Right atrium auricular region (tissue), 2 donors: Measurements from ENCODE around the gene MTFMT. TPM values are rescaled to one million over a fixed set of nuclear protein-coding genes. Genes with fewer than 3 reads are reported as not detected.

Experiments used
- DNase-seq: peaks from one replicate; pipeline ENCODE4 v3.0.0-alpha.2; 2019; ENCODE audit warnings: low spot score
- H3K27ac ChIP-seq, 2 donors: fragments of 200-600 bp; sonication (generic); 1 replicate in 1 of 2; 2 replicates in 1 of 2; pipeline ENCODE4 v1.5.1; 2016 to 2019
- H3K27me3 ChIP-seq, 2 donors: fragments of 200-600 bp; sonication (generic); one replicate each; pipeline versions ENCODE4 v1.5.1 to v1.6.0; 2017 to 2019
- H3K36me3 ChIP-seq: fragments of 200-600 bp; sonication (generic); one replicate; pipeline ENCODE4 v1.5.1; 2016
- H3K4me1 ChIP-seq, 2 donors: fragments of 200-600 bp; sonication (generic); one replicate each; pipeline versions ENCODE4 v1.5.1 to v1.6.0; 2017 to 2019
- H3K4me3 ChIP-seq, 2 donors: fragments of 200-600 bp; sonication (generic); 1 replicate in 1 of 2; 2 replicates in 1 of 2; pipeline ENCODE4 v1.5.1; 2017 to 2019; ENCODE audit warnings: mild to moderate bottlenecking in 1 of 2, moderate library complexity in 1 of 2
- H3K9me3 ChIP-seq, 2 donors: fragments of 200-600 bp; sonication (generic); one replicate each; pipeline ENCODE4 v1.5.1; 2019
- total RNA-seq, 2 donors: library from RNA; depleted of rRNA; stranded (reverse); fragments of >200 nt; gene quantifications; one replicate each; pipeline ENCODE4 v1.1.0, GENCODE V29; 2016
- TF ChIP-seq, protein P1 (sequence below), 2 donors: fragments of 200-600 bp; sonication (generic); IDR thresholded peaks; one replicate each; pipeline ENCODE4 v1.5.1; 2019; ENCODE audit warnings: antibody characterized with exemption in 2 of 2

MTFMT gene
- total RNA-seq, 2 donors from 2014 or later, result 24.1 to 25.9 TPM

DNA sequence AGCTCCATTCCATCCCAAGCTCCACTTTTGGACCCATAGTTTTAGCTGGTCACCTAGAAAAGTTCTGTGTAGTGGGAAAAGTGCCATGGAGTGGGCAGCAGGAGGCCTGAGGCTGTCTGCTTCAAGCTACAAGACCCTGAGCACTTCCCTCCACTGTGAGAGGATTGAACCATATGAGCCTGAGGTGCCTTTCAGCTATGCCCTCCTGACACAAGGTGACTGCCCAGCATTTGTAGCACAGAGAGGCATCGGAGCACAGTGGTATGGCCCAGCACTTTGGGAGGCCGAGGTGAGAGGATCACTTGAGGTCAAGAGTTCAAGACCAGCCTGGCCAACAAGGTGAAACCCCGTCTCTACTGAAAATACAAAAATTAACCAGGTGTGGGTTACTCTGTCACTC is 43.2 kb upstream of the MTFMT start:
- no peak overlapping the region for H3K4me3 ChIP-seq
- H3K27ac ChIP-seq, result peak overlapping the region; percentile 91 to 98
- no peak for DNase-seq
- H3K27me3 ChIP-seq, result no peaks in the 10 kb centered on the region
- TF ChIP-seq, protein P1, sequence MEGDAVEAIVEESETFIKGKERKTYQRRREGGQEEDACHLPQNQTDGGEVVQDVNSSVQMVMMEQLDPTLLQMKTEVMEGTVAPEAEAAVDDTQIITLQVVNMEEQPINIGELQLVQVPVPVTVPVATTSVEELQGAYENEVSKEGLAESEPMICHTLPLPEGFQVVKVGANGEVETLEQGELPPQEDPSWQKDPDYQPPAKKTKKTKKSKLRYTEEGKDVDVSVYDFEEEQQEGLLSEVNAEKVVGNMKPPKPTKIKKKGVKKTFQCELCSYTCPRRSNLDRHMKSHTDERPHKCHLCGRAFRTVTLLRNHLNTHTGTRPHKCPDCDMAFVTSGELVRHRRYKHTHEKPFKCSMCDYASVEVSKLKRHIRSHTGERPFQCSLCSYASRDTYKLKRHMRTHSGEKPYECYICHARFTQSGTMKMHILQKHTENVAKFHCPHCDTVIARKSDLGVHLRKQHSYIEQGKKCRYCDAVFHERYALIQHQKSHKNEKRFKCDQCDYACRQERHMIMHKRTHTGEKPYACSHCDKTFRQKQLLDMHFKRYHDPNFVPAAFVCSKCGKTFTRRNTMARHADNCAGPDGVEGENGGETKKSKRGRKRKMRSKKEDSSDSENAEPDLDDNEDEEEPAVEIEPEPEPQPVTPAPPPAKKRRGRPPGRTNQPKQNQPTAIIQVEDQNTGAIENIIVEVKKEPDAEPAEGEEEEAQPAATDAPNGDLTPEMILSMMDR (IDR thresholded peaks at IDR 0.05), result no peak
- H3K36me3 ChIP-seq, result no peaks in the 10 kb centered on the region
- H3K9me3 ChIP-seq, result no peaks in the 10 kb centered on the region
- H3K4me1 ChIP-seq, result peaks cover 0 to 61% of the 10 kb centered on the region in 2 donors

GRCh38 chr15:65072027-65072426 is 42.6 kb upstream of the MTFMT start:
- H3K27me3 ChIP-seq, result no peaks in the 10 kb centered on the region
- TF ChIP-seq, protein P1 (IDR thresholded peaks at IDR 0.05), result no peak
- no peak overlapping the region for H3K4me3 ChIP-seq
- no peaks in the 10 kb centered on the region for H3K9me3 ChIP-seq
- H3K36me3 ChIP-seq, result no peaks in the 10 kb centered on the region
- DNase-seq, result no peak
- H3K27ac ChIP-seq, result peak overlapping the region; percentile 91 to 98
- H3K4me1 ChIP-seq, result peaks cover 0 to 59% of the 10 kb centered on the region in 2 donors

DNA sequence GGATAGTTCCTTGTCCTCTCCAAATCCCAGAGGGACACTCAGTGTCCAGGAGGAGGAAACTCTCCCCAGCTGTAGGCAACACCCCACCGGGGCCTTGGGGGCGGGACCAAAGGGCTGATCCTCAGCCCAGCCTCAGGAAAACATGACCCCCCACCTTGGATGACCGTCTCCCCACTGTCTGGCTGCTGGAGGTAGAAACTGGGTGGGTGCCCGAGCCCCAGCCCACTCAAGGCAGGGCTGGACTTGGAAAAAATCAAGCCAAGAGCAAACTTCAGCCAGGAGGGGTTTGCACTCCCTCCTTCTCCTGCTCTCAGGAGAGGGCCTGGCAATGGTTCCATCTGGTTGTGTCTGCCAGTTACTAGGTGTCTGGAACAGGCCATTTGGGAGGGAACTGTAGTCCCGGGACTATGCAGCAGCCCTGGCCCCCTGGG is 42.0 kb upstream of the MTFMT start:
- TF ChIP-seq, protein P1 (IDR thresholded peaks at IDR 0.05), result no peak
- Histone ChIP-seq H3K9me3 (no peaks in the 10 kb centered on the region), H3K27ac (peak overlapping the region; percentile 91 to 98), H3K27me3 (no peaks in the 10 kb centered on the region), H3K4me1 (peaks cover 0 to 52% of the 10 kb centered on the region in 2 donors), H3K36me3 (no peaks in the 10 kb centered on the region), H3K4me3 (no peak overlapping the region)
- no peak for DNase-seq

GRCh38 chr15:65069779-65070546 is 40.5 kb upstream of the MTFMT start:
- Histone ChIP-seq H3K4me1 (peaks cover 0 to 56% of the 10 kb centered on the region in 2 donors), H3K36me3 (peaks cover 3% of the 10 kb centered on the region), H3K27ac (peak overlapping the region; percentile 91 to 98), H3K4me3 (no peak overlapping the region), H3K27me3 (no peaks in the 10 kb centered on the region), H3K9me3 (no peaks in the 10 kb centered on the region)
- TF ChIP-seq, protein P1 (IDR thresholded peaks at IDR 0.05), result no peak
- DNase-seq, result no peak

GRCh38 chr15:65069179-65069578 is 39.7 kb upstream of the MTFMT start:
- H3K9me3 ChIP-seq, result no peaks in the 10 kb centered on the region
- H3K36me3 ChIP-seq, result peaks cover 9% of the 10 kb centered on the region
- DNase-seq, result no peak
- peak overlapping the region; percentile 91 to 98 for H3K27ac ChIP-seq
- H3K4me1 ChIP-seq, result peaks cover 0 to 63% of the 10 kb centered on the region in 2 donors
- no peak overlapping the region for H3K4me3 ChIP-seq
- H3K27me3 ChIP-seq, result no peaks in the 10 kb centered on the region
- TF ChIP-seq, protein P1 (IDR thresholded peaks at IDR 0.05), result no peak
